Astrocyte (in vitro differentiated cells and primary cell): ENCODE measurements around the gene UHRF2. TPM values are rescaled to one million over a fixed set of nuclear protein-coding genes. Genes with fewer than 3 reads are reported as not detected.

ENCODE experiments used
- DNase-seq: peaks from one replicate; pipeline ENCODE4 v3.0.0-alpha.2; 2010; ENCODE audit warnings: low read depth
- FAIRE-seq: peaks from 2 replicates; lab custom pipeline; 2011; peaks lifted over from hg19 to GRCh38; lab: Jason Lieb, UNC
- H2AFZ ChIP-seq: 2 replicates; pipeline ENCODE4 v1.6.0; 2012; ENCODE audit warnings: low read depth, low read length, inconsistent platforms
- H3K27ac ChIP-seq: 2 replicates; pipeline ENCODE4 v1.5.1; 2011; ENCODE audit warnings: low read depth, low read length, inconsistent platforms
- H3K27me3 ChIP-seq: 2 replicates; pipeline ENCODE4 v1.6.0; 2011; ENCODE audit warnings: low read length, inconsistent platforms; ENCODE audit not compliant: insufficient read depth
- H3K36me3 ChIP-seq: 2 replicates; pipeline ENCODE4 v1.5.1; 2011; ENCODE audit warnings: low read length, inconsistent platforms; ENCODE audit not compliant: insufficient read depth
- H3K4me1 ChIP-seq: 2 replicates; pipeline ENCODE4 v1.5.1; 2011; ENCODE audit warnings: low read length, inconsistent platforms; ENCODE audit not compliant: insufficient read depth
- H3K4me2 ChIP-seq: 2 replicates; pipeline ENCODE4 v1.6.0; 2012; ENCODE audit warnings: low read length, inconsistent platforms
- H3K4me3 ChIP-seq: 2 replicates; pipeline ENCODE4 v1.5.1; 2011; ENCODE audit warnings: low read depth, mild to moderate bottlenecking, low read length, inconsistent platforms; ENCODE audit not compliant: insufficient read depth
- H3K79me2 ChIP-seq: 2 replicates; pipeline ENCODE4 v1.6.0; 2012; ENCODE audit warnings: mild to moderate bottlenecking, low read length, inconsistent platforms; ENCODE audit not compliant: insufficient read depth
- H3K9ac ChIP-seq: 2 replicates; pipeline ENCODE4 v1.6.0; 2012; ENCODE audit warnings: mild to moderate bottlenecking, low read length, inconsistent platforms
- H3K9me3 ChIP-seq: 2 replicates; pipeline ENCODE4 v1.5.1; 2012; ENCODE audit warnings: low read depth, mild to moderate bottlenecking, low read length, inconsistent platforms; ENCODE audit not compliant: insufficient read depth
- H4K20me1 ChIP-seq: 2 replicates; pipeline ENCODE4 v1.6.0; 2012; ENCODE audit warnings: low read length, inconsistent platforms; ENCODE audit not compliant: insufficient read depth
- H3K27ac Mint-ChIP-seq: one replicate; pipeline ENCODE4 v1.8.0; 2021; ENCODE audit warnings: mild to moderate bottlenecking, mixed read lengths; ENCODE audit not compliant: unreplicated experiment
- H3K27me3 Mint-ChIP-seq: one replicate; pipeline ENCODE4 v1.8.0; 2021; ENCODE audit warnings: low read depth, mixed read lengths; ENCODE audit not compliant: unreplicated experiment
- H3K36me3 Mint-ChIP-seq: one replicate; pipeline ENCODE4 v1.8.0; 2021; ENCODE audit warnings: low read depth, mixed read lengths; ENCODE audit not compliant: unreplicated experiment
- H3K4me1 Mint-ChIP-seq: one replicate; pipeline ENCODE4 v1.8.0; 2021; ENCODE audit warnings: low read depth, mixed read lengths; ENCODE audit not compliant: unreplicated experiment
- H3K4me3 Mint-ChIP-seq: one replicate; pipeline ENCODE4 v1.8.0; 2021; ENCODE audit warnings: mild to moderate bottlenecking, moderate library complexity, mixed read lengths; ENCODE audit not compliant: unreplicated experiment
- H3K9me3 Mint-ChIP-seq: one replicate; pipeline ENCODE4 v1.8.0; 2021; ENCODE audit warnings: mild to moderate bottlenecking, mixed read lengths; ENCODE audit not compliant: unreplicated experiment
- CTCF ChIP-seq: IDR thresholded peaks from 2 replicates; pipeline ENCODE4 v1.5.1; 2011; ENCODE audit warnings: low read depth, mild to moderate bottlenecking, inconsistent platforms, low read length, moderate library complexity; ENCODE audit not compliant: insufficient read depth
- EZH2 ChIP-seq: IDR thresholded peaks from 2 replicates; pipeline ENCODE4 v1.6.1; 2012; ENCODE audit warnings: mild to moderate bottlenecking, low read length, inconsistent platforms; ENCODE audit not compliant: insufficient read depth
- total RNA-seq: library from RNA; stranded (reverse); gene quantifications from 2 replicates; pipeline ENCODE4 v1.2.1, GENCODE V29; 2021

Gene UHRF2
- total RNA-seq, 1 donor from 2014 or later = 37.4 TPM

- Mint-ChIP-seq H3K27me3 (no peaks in the 10 kb centered on the region), H3K36me3 (no peaks in the 10 kb centered on the region), H3K9me3 (no peaks in the 10 kb centered on the region), H3K4me1 (peaks cover 15% of the 10 kb centered on the region), H3K4me3 (no peak overlapping the region), H3K27ac (peak overlapping the region; percentile 23)
- Histone ChIP-seq H4K20me1 (no peaks in the 10 kb centered on the region), H3K27ac (peak overlapping the region; percentile 79), H3K4me2 (no peak overlapping the region), H3K27me3 (no peaks in the 10 kb centered on the region), H3K4me3 (no peak overlapping the region), H3K9me3 (no peaks in the 10 kb centered on the region), H2AFZ (no peak overlapping the region), H3K36me3 (peaks cover 42% of the 10 kb centered on the region), H3K4me1 (peaks cover 6% of the 10 kb centered on the region), H3K79me2 (peaks cover 8% of the 10 kb centered on the region), H3K9ac (peak overlapping the region; percentile 60)
- FAIRE-seq = no peak
- peak; percentile 74 for DNase-seq
- TF ChIP-seq EZH2 (no peak), CTCF (no peak)
Observed at GRCh38 chr9:6498982-6499381, 86.0 kb downstream of the UHRF2 start.

- no peak for FAIRE-seq
- Mint-ChIP-seq H3K9me3 (no peaks in the 10 kb centered on the region), H3K4me3 (no peak overlapping the region), H3K4me1 (peaks cover 24% of the 10 kb centered on the region), H3K27me3 (no peaks in the 10 kb centered on the region), H3K36me3 (no peaks in the 10 kb centered on the region), H3K27ac (no peak overlapping the region)
- peaks cover 15% of the 10 kb centered on the region for H3K4me1 ChIP-seq
- no peak overlapping the region for H3K4me3 ChIP-seq
- no peaks in the 10 kb centered on the region for H3K27me3 ChIP-seq
- H3K79me2 ChIP-seq = peaks cover 4% of the 10 kb centered on the region
- TF ChIP-seq EZH2 (no peak), CTCF (no peak)
- no peak for DNase-seq
- peaks cover 55% of the 10 kb centered on the region for H3K36me3 ChIP-seq
- H3K4me2 ChIP-seq = no peak overlapping the region
- no peak overlapping the region for H3K27ac ChIP-seq
- no peak overlapping the region for H3K9ac ChIP-seq
- no peaks in the 10 kb centered on the region for H4K20me1 ChIP-seq
- no peak overlapping the region for H2AFZ ChIP-seq
- H3K9me3 ChIP-seq = no peaks in the 10 kb centered on the region
Observed at GRCh38 chr9:6501526-6502210, 88.7 kb downstream of the UHRF2 start.

- H3K4me2 ChIP-seq = no peak overlapping the region
- no peaks in the 10 kb centered on the region for H4K20me1 ChIP-seq
- H3K9ac ChIP-seq = no peak overlapping the region
- Mint-ChIP-seq H3K4me3 (no peak overlapping the region), H3K27me3 (no peaks in the 10 kb centered on the region), H3K27ac (no peak overlapping the region), H3K36me3 (no peaks in the 10 kb centered on the region), H3K9me3 (no peaks in the 10 kb centered on the region), H3K4me1 (peaks cover 25% of the 10 kb centered on the region)
- H3K79me2 ChIP-seq = peaks cover 2% of the 10 kb centered on the region
- no peak overlapping the region for H3K27ac ChIP-seq
- no peak overlapping the region for H3K4me3 ChIP-seq
- no peak for DNase-seq
- peaks cover 49% of the 10 kb centered on the region for H3K36me3 ChIP-seq
- FAIRE-seq = no peak
- H3K27me3 ChIP-seq = no peaks in the 10 kb centered on the region
- TF ChIP-seq CTCF (no peak), EZH2 (no peak)
- no peaks in the 10 kb centered on the region for H3K9me3 ChIP-seq
- peaks cover 15% of the 10 kb centered on the region for H3K4me1 ChIP-seq
- H2AFZ ChIP-seq = no peak overlapping the region
Observed at GRCh38 chr9:6502399-6502798, 89.4 kb downstream of the UHRF2 start.
